Stimulated activated effector memory CD8-positive, alpha-beta T cell treated with anti-CD3 and anti-CD28 coated beads, Interleukin-12 subunit alpha, Interleukin-12 subunit beta, amount 100 ng/mL, for 72 hours (primary cell): ENCODE data around the gene MID1IP1.
A peak's percentile ranks its signal among the peaks of the same experiment; 100 is the strongest.

Source experiments
- ATAC-seq: fragments of 150-1000 bp; cut with Tn5 transposase; 2 replicates; pipeline ENCODE4 v1.10.0; 2021
- DNase-seq, 2 donors: peaks; one replicate each; pipeline ENCODE4 v3.0.0; 2021 to 2022; ENCODE audit warnings: low spot score in 2 of 2
- H3K27ac Mint-ChIP-seq: one replicate; pipeline ENCODE4 v1.8.0; 2022; ENCODE audit warnings: mild to moderate bottlenecking, mixed read lengths
- H3K36me3 Mint-ChIP-seq: one replicate; pipeline ENCODE4 v1.8.0; 2022; ENCODE audit warnings: mild to moderate bottlenecking, mixed read lengths
- H3K4me1 Mint-ChIP-seq: one replicate; pipeline ENCODE4 v1.8.0; 2022; ENCODE audit warnings: mixed read lengths
- H3K4me3 Mint-ChIP-seq: one replicate; pipeline ENCODE4 v1.8.0; 2022; ENCODE audit warnings: mild to moderate bottlenecking, mixed read lengths
- H3K9me3 Mint-ChIP-seq: one replicate; pipeline ENCODE4 v1.8.0; 2022; ENCODE audit warnings: mixed read lengths

The MID1IP1 gene

GRCh38 chrX:38805432-38806389, 4.5 kb downstream of the MID1IP1 start:
- peaks cover 38% of the 10 kb centered on the region for H3K36me3 Mint-ChIP-seq
- peaks cover 14% of the 10 kb centered on the region for H3K4me1 Mint-ChIP-seq
- H3K27ac Mint-ChIP-seq: peak overlapping the region; percentile 97
- peak overlapping the region; percentile 93 for H3K4me3 Mint-ChIP-seq
- DNase-seq: peak; percentile 27 to 76
- H3K9me3 Mint-ChIP-seq: no peaks in the 10 kb centered on the region
- peak; percentile 64 for ATAC-seq

GRCh38 chrX:38806875-38807621, 5.8 kb downstream of the MID1IP1 start:
- no peak for ATAC-seq
- Mint-ChIP-seq H3K36me3 (peaks cover 47% of the 10 kb centered on the region), H3K4me1 (peaks cover 24% of the 10 kb centered on the region), H3K4me3 (peak overlapping the region; percentile 93), H3K9me3 (no peaks in the 10 kb centered on the region), H3K27ac (peak overlapping the region; percentile 97)
- DNase-seq: no peak

- no peak overlapping the region for H3K27ac Mint-ChIP-seq
- no peak for DNase-seq
- H3K4me3 Mint-ChIP-seq: peak overlapping the region; percentile 93
- peaks cover 27% of the 10 kb centered on the region for H3K4me1 Mint-ChIP-seq
- no peaks in the 10 kb centered on the region for H3K9me3 Mint-ChIP-seq
- H3K36me3 Mint-ChIP-seq: peaks cover 47% of the 10 kb centered on the region
- ATAC-seq: no peak
Measured at GRCh38 chrX:38807873-38808272, 6.6 kb downstream of the MID1IP1 start.

- no peaks in the 10 kb centered on the region for H3K9me3 Mint-ChIP-seq
- H3K27ac Mint-ChIP-seq: peak overlapping the region; percentile 81
- peak overlapping the region; percentile 50 for H3K4me3 Mint-ChIP-seq
- ATAC-seq (peak; percentile 93), DNase-seq (no peak)
- H3K4me1 Mint-ChIP-seq: peaks cover 20% of the 10 kb centered on the region
- H3K36me3 Mint-ChIP-seq: peaks cover 16% of the 10 kb centered on the region
Measured at GRCh38 chrX:38811515-38812243, 10.4 kb downstream of the MID1IP1 start.

- Mint-ChIP-seq H3K4me3 (no peak overlapping the region), H3K27ac (no peak overlapping the region), H3K9me3 (no peaks in the 10 kb centered on the region), H3K4me1 (peaks cover 12% of the 10 kb centered on the region), H3K36me3 (peaks cover 9% of the 10 kb centered on the region)
- no peak for DNase-seq
- peak; percentile 69 for ATAC-seq
Measured at GRCh38 chrX:38816155-38816554, 14.9 kb downstream of the MID1IP1 start.

- H3K36me3 Mint-ChIP-seq: no peaks in the 10 kb centered on the region
- DNase-seq (no peak), ATAC-seq (no peak)
- H3K9me3 Mint-ChIP-seq: no peaks in the 10 kb centered on the region
- no peak overlapping the region for H3K27ac Mint-ChIP-seq
- no peak overlapping the region for H3K4me3 Mint-ChIP-seq
- peaks cover 2% of the 10 kb centered on the region for H3K4me1 Mint-ChIP-seq
Measured at GRCh38 chrX:38817004-38817703, 15.9 kb downstream of the MID1IP1 start.

GRCh38 chrX:38819163-38819562, 17.9 kb downstream of the MID1IP1 start:
- H3K27ac Mint-ChIP-seq: no peak overlapping the region
- no peaks in the 10 kb centered on the region for H3K4me1 Mint-ChIP-seq
- ATAC-seq: no peak

GRCh38 chrX:38819709-38820108, 18.4 kb downstream of the MID1IP1 start:
- DNase-seq: no peak
- H3K4me1 Mint-ChIP-seq: no peaks in the 10 kb centered on the region
- H3K27ac Mint-ChIP-seq: no peak overlapping the region
- ATAC-seq: no peak
- no peaks in the 10 kb centered on the region for H3K36me3 Mint-ChIP-seq
- no peak overlapping the region for H3K4me3 Mint-ChIP-seq
- no peaks in the 10 kb centered on the region for H3K9me3 Mint-ChIP-seq

More at GRCh38 chrX:38819163-38819562, 17.9 kb downstream of the MID1IP1 start:
- Mint-ChIP-seq H3K9me3 (no peaks in the 10 kb centered on the region), H3K36me3 (no peaks in the 10 kb centered on the region), H3K4me3 (no peak overlapping the region)
- no peak for DNase-seq

- no peaks in the 10 kb centered on the region for H3K36me3 Mint-ChIP-seq
- no peaks in the 10 kb centered on the region for H3K4me1 Mint-ChIP-seq
- ATAC-seq (no peak), DNase-seq (no peak)
- H3K27ac Mint-ChIP-seq: no peak overlapping the region
- H3K4me3 Mint-ChIP-seq: no peak overlapping the region
- H3K9me3 Mint-ChIP-seq: no peaks in the 10 kb centered on the region
Measured at GRCh38 chrX:38820751-38821150, 19.5 kb downstream of the MID1IP1 start.

GRCh38 chrX:38824176-38824575, 22.9 kb downstream of the MID1IP1 start:
- no peaks in the 10 kb centered on the region for H3K4me1 Mint-ChIP-seq
- DNase-seq (no peak), ATAC-seq (no peak)
- H3K27ac Mint-ChIP-seq: no peak overlapping the region
- H3K9me3 Mint-ChIP-seq: no peaks in the 10 kb centered on the region
- no peaks in the 10 kb centered on the region for H3K36me3 Mint-ChIP-seq
- no peak overlapping the region for H3K4me3 Mint-ChIP-seq

GRCh38 chrX:38831949-38832348, 30.7 kb downstream of the MID1IP1 start:
- DNase-seq (no peak), ATAC-seq (no peak)
- Mint-ChIP-seq H3K36me3 (no peaks in the 10 kb centered on the region), H3K4me1 (no peaks in the 10 kb centered on the region), H3K9me3 (no peaks in the 10 kb centered on the region), H3K27ac (no peak overlapping the region), H3K4me3 (no peak overlapping the region)

GRCh38 chrX:38837389-38837788, 36.1 kb downstream of the MID1IP1 start:
- no peak overlapping the region for H3K4me3 Mint-ChIP-seq
- H3K36me3 Mint-ChIP-seq: no peaks in the 10 kb centered on the region
- no peaks in the 10 kb centered on the region for H3K4me1 Mint-ChIP-seq
- no peak overlapping the region for H3K27ac Mint-ChIP-seq
- no peak for DNase-seq
- no peak for ATAC-seq
- H3K9me3 Mint-ChIP-seq: no peaks in the 10 kb centered on the region

- H3K4me3 Mint-ChIP-seq: no peak overlapping the region
- H3K36me3 Mint-ChIP-seq: no peaks in the 10 kb centered on the region
- H3K9me3 Mint-ChIP-seq: no peaks in the 10 kb centered on the region
- no peaks in the 10 kb centered on the region for H3K4me1 Mint-ChIP-seq
- DNase-seq: no peak
- ATAC-seq: no peak
- H3K27ac Mint-ChIP-seq: no peak overlapping the region
Measured at GRCh38 chrX:38839277-38839676, 38.0 kb downstream of the MID1IP1 start.

GRCh38 chrX:38839944-38840343, 38.7 kb downstream of the MID1IP1 start:
- Mint-ChIP-seq H3K36me3 (no peaks in the 10 kb centered on the region), H3K27ac (no peak overlapping the region), H3K9me3 (no peaks in the 10 kb centered on the region), H3K4me1 (no peaks in the 10 kb centered on the region), H3K4me3 (no peak overlapping the region)
- DNase-seq (no peak), ATAC-seq (no peak)

GRCh38 chrX:38841750-38842149, 40.5 kb downstream of the MID1IP1 start:
- H3K36me3 Mint-ChIP-seq: no peaks in the 10 kb centered on the region
- no peaks in the 10 kb centered on the region for H3K4me1 Mint-ChIP-seq
- ATAC-seq: no peak
- H3K9me3 Mint-ChIP-seq: no peaks in the 10 kb centered on the region
- no peak overlapping the region for H3K27ac Mint-ChIP-seq
- H3K4me3 Mint-ChIP-seq: no peak overlapping the region
- DNase-seq: no peak
